PFSK-1 (cell line): ENCODE measurements around the gene RPF1.

Source experiments
- POLR2AphosphoS5 ChIP-seq: IDR thresholded peaks from 2 replicates; pipeline ENCODE4 v1.6.1; 2012; ENCODE audit warnings: low read depth, mild to moderate bottlenecking, control low read depth, low read length, moderate library complexity
- TAF1 ChIP-seq: IDR thresholded peaks from 2 replicates; pipeline ENCODE4 v1.6.1; 2012; ENCODE audit warnings: low read length, control low read depth, borderline replicate concordance; ENCODE audit not compliant: insufficient read depth
- TF ChIP-seq, protein P1 (sequence below), 2 experiments: IDR thresholded peaks; 2 replicates each; pipeline versions ENCODE4 v1.6.1 to v1.8.0; 2011 to 2012; ENCODE audit warnings: low read depth in 2 of 2, low read length in 2 of 2, control low read depth in 1 of 2, inconsistent platforms in 1 of 2, mild to moderate bottlenecking in 1 of 2, moderate library complexity in 1 of 2; ENCODE audit not compliant: insufficient read depth in 1 of 2

DNA sequence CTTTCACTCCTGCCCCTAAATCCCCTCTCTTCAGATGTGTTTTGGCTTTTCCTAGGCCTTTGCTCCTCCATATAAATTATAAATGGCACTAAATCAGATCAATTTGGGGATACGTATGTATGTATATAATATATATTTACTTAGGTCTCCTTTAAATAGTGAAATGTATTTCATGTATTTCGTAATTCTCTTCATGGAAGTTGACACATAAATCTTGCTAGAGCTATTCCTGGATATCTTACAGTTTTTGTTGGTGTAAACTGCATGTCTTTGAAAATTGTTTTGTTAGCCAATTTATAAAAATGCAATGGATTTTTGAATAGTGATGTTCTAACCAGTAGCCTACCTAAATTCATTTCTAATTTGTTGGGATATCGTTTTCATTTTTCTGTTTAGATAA is 9.0 kb downstream of the RPF1 start:
- no peak for TF ChIP-seq POLR2AphosphoS5
- TF ChIP-seq, protein P1, sequence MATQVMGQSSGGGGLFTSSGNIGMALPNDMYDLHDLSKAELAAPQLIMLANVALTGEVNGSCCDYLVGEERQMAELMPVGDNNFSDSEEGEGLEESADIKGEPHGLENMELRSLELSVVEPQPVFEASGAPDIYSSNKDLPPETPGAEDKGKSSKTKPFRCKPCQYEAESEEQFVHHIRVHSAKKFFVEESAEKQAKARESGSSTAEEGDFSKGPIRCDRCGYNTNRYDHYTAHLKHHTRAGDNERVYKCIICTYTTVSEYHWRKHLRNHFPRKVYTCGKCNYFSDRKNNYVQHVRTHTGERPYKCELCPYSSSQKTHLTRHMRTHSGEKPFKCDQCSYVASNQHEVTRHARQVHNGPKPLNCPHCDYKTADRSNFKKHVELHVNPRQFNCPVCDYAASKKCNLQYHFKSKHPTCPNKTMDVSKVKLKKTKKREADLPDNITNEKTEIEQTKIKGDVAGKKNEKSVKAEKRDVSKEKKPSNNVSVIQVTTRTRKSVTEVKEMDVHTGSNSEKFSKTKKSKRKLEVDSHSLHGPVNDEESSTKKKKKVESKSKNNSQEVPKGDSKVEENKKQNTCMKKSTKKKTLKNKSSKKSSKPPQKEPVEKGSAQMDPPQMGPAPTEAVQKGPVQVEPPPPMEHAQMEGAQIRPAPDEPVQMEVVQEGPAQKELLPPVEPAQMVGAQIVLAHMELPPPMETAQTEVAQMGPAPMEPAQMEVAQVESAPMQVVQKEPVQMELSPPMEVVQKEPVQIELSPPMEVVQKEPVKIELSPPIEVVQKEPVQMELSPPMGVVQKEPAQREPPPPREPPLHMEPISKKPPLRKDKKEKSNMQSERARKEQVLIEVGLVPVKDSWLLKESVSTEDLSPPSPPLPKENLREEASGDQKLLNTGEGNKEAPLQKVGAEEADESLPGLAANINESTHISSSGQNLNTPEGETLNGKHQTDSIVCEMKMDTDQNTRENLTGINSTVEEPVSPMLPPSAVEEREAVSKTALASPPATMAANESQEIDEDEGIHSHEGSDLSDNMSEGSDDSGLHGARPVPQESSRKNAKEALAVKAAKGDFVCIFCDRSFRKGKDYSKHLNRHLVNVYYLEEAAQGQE (IDR thresholded peaks at IDR 0.05; ENCODE audit: insufficient read depth in 1 of 2, low read depth in 2 of 2, low read length in 2 of 2): no peak
- no peak for TF ChIP-seq TAF1
